ENCODE measurements around the gene CNOT6. TPM values are rescaled to one million over a fixed set of nuclear protein-coding genes. Genes with fewer than 3 reads are reported as not detected.
"Not testable (repeated sequence)": the region's sequence is repeated elsewhere in the genome, so short reads cannot be mapped to it uniquely, and the experiment has no call there.

CNOT6 gene
- polyA plus RNA-seq, 2 donors, result 6.8 TPM

GRCh38 chr5:180525399-180525798, 31.2 kb downstream of the CNOT6 start:
- no peaks in the 10 kb centered on the region for H3K9me3 ChIP-seq (ENCODE audit: control insufficient read depth in 2 of 2, insufficient read depth in 1 of 2, low read depth in 1 of 2, low read length in 1 of 2)
- WGBS, 2 donors, result 93% methylated on average over 4 of the region's 4 CpGs
- H3K4me1 ChIP-seq (ENCODE audit: control insufficient read depth in 2 of 2, insufficient read depth in 2 of 2, low read length in 1 of 2), result no peaks in the 10 kb centered on the region
- no peak overlapping the region for H3K27ac ChIP-seq (ENCODE audit: low read depth in 2 of 2, low read length in 1 of 2)
- no peak overlapping the region for H3K4me3 ChIP-seq (ENCODE audit: low read depth in 1 of 2, low read length in 2 of 2)
- peaks cover 3 to 4% of the 10 kb centered on the region in 2 donors for H3K36me3 ChIP-seq (ENCODE audit: control insufficient read depth in 2 of 2, insufficient read depth in 2 of 2, low read length in 1 of 2)
- no peaks in the 10 kb centered on the region for H3K27me3 ChIP-seq (ENCODE audit: control insufficient read depth in 1 of 2, insufficient read depth in 2 of 2, low read length in 2 of 2)

- no peak overlapping the region for H3K27ac ChIP-seq (ENCODE audit: low read depth in 2 of 2, low read length in 1 of 2)
- WGBS, 2 donors, result 80 to 88% methylated on average over 4 of the region's 4 CpGs
- no peaks in the 10 kb centered on the region for H3K4me1 ChIP-seq (ENCODE audit: control insufficient read depth in 2 of 2, insufficient read depth in 2 of 2, low read length in 1 of 2)
- no peaks in the 10 kb centered on the region for H3K27me3 ChIP-seq (ENCODE audit: control insufficient read depth in 1 of 2, insufficient read depth in 2 of 2, low read length in 2 of 2)
- H3K36me3 ChIP-seq (ENCODE audit: control insufficient read depth in 2 of 2, insufficient read depth in 2 of 2, low read length in 1 of 2), result peaks cover 3 to 4% of the 10 kb centered on the region in 2 donors
- no peaks in the 10 kb centered on the region for H3K9me3 ChIP-seq (ENCODE audit: control insufficient read depth in 2 of 2, insufficient read depth in 1 of 2, low read depth in 1 of 2, low read length in 1 of 2)
- no peak overlapping the region for H3K4me3 ChIP-seq (ENCODE audit: low read depth in 1 of 2, low read length in 2 of 2)
Measured at GRCh38 chr5:180526269-180526668, 32.1 kb downstream of the CNOT6 start.

GRCh38 chr5:180527659-180528058, 33.5 kb downstream of the CNOT6 start:
- H3K27ac ChIP-seq (ENCODE audit: low read depth in 2 of 2, low read length in 1 of 2), result no peak overlapping the region
- WGBS, 2 donors, result 98% methylated on average over 15 of the region's 15 CpGs

GRCh38 chr5:180531036-180531585, 36.9 kb downstream of the CNOT6 start:
- not testable (repeated sequence) for H3K27ac ChIP-seq (ENCODE audit: low read depth in 2 of 2, low read length in 1 of 2); H3K4me3 ChIP-seq (ENCODE audit: low read depth in 1 of 2, low read length in 2 of 2); H3K27me3 ChIP-seq (ENCODE audit: control insufficient read depth in 1 of 2, insufficient read depth in 2 of 2, low read length in 2 of 2); H3K36me3 ChIP-seq (ENCODE audit: control insufficient read depth in 2 of 2, insufficient read depth in 2 of 2, low read length in 1 of 2); H3K9me3 ChIP-seq (ENCODE audit: control insufficient read depth in 2 of 2, insufficient read depth in 1 of 2, low read depth in 1 of 2, low read length in 1 of 2); H3K4me1 ChIP-seq (ENCODE audit: control insufficient read depth in 2 of 2, insufficient read depth in 2 of 2, low read length in 1 of 2)
- WGBS, 2 donors, result 91 to 94% methylated on average over 28 to 43 of the region's 43 CpGs

More at GRCh38 chr5:180527659-180528058, 33.5 kb downstream of the CNOT6 start:
- H3K9me3 ChIP-seq (ENCODE audit: control insufficient read depth in 2 of 2, insufficient read depth in 1 of 2, low read depth in 1 of 2, low read length in 1 of 2), result no peaks in the 10 kb centered on the region
- H3K4me1 ChIP-seq (ENCODE audit: control insufficient read depth in 2 of 2, insufficient read depth in 2 of 2, low read length in 1 of 2), result no peaks in the 10 kb centered on the region
- H3K4me3 ChIP-seq (ENCODE audit: low read depth in 1 of 2, low read length in 2 of 2), result no peak overlapping the region
- H3K36me3 ChIP-seq (ENCODE audit: control insufficient read depth in 2 of 2, insufficient read depth in 2 of 2, low read length in 1 of 2), result peaks cover 3 to 9% of the 10 kb centered on the region in 2 donors
- H3K27me3 ChIP-seq (ENCODE audit: control insufficient read depth in 1 of 2, insufficient read depth in 2 of 2, low read length in 2 of 2), result no peaks in the 10 kb centered on the region

- 97 to 100% methylated on average over 1 of the region's 1 CpG for WGBS, 2 donors
- Histone ChIP-seq H3K9me3 (ENCODE audit: control insufficient read depth in 2 of 2, insufficient read depth in 1 of 2, low read depth in 1 of 2, low read length in 1 of 2) (no peaks in the 10 kb centered on the region), H3K4me1 (ENCODE audit: control insufficient read depth in 2 of 2, insufficient read depth in 2 of 2, low read length in 1 of 2) (no peaks in the 10 kb centered on the region), H3K27ac (ENCODE audit: low read depth in 2 of 2, low read length in 1 of 2) (no peak overlapping the region), H3K36me3 (ENCODE audit: control insufficient read depth in 2 of 2, insufficient read depth in 2 of 2, low read length in 1 of 2) (peaks cover 5 to 9% of the 10 kb centered on the region in 2 donors), H3K4me3 (ENCODE audit: low read depth in 1 of 2, low read length in 2 of 2) (no peak overlapping the region), H3K27me3 (ENCODE audit: control insufficient read depth in 1 of 2, insufficient read depth in 2 of 2, low read length in 2 of 2) (no peaks in the 10 kb centered on the region)
Measured at GRCh38 chr5:180532268-180532667, 38.1 kb downstream of the CNOT6 start.

GRCh38 chr5:180533845-180534244, 39.7 kb downstream of the CNOT6 start:
- 76 to 98% methylated on average over 1 of the region's 1 CpG for WGBS, 2 donors
- no peaks in the 10 kb centered on the region for H3K27me3 ChIP-seq (ENCODE audit: control insufficient read depth in 1 of 2, insufficient read depth in 2 of 2, low read length in 2 of 2)
- no peak overlapping the region for H3K4me3 ChIP-seq (ENCODE audit: low read depth in 1 of 2, low read length in 2 of 2)
- H3K4me1 ChIP-seq (ENCODE audit: control insufficient read depth in 2 of 2, insufficient read depth in 2 of 2, low read length in 1 of 2), result no peaks in the 10 kb centered on the region
- H3K9me3 ChIP-seq (ENCODE audit: control insufficient read depth in 2 of 2, insufficient read depth in 1 of 2, low read depth in 1 of 2, low read length in 1 of 2), result no peaks in the 10 kb centered on the region
- peaks cover 5% of the 10 kb centered on the region in 2 donors for H3K36me3 ChIP-seq (ENCODE audit: control insufficient read depth in 2 of 2, insufficient read depth in 2 of 2, low read length in 1 of 2)
- H3K27ac ChIP-seq (ENCODE audit: low read depth in 2 of 2, low read length in 1 of 2), result no peak overlapping the region

DNA sequence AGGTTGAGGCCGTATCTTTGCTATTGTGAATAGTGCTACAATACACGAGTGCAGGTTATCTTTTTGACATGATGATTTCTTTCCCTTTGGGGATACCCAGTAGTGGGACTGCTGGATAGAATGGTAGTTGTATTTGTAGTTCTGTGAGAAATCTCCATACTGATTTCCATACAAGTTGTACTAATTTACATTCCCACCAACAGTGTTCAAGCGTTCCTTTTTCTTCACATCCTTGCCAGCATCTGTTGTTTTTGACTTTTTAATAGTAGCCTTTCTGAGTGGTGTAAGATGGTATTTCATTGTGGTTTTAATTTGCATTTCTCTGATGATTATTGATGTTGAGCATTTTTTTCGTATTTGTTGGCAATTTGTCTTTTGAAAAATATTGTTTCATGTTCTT, 41.4 kb downstream of the CNOT6 start:
- Histone ChIP-seq H3K27ac (ENCODE audit: low read depth in 2 of 2, low read length in 1 of 2) (no peak overlapping the region), H3K36me3 (ENCODE audit: control insufficient read depth in 2 of 2, insufficient read depth in 2 of 2, low read length in 1 of 2) (peaks cover 2 to 5% of the 10 kb centered on the region in 2 donors), H3K4me1 (ENCODE audit: control insufficient read depth in 2 of 2, insufficient read depth in 2 of 2, low read length in 1 of 2) (no peaks in the 10 kb centered on the region), H3K27me3 (ENCODE audit: control insufficient read depth in 1 of 2, insufficient read depth in 2 of 2, low read length in 2 of 2) (no peaks in the 10 kb centered on the region), H3K9me3 (ENCODE audit: control insufficient read depth in 2 of 2, insufficient read depth in 1 of 2, low read depth in 1 of 2, low read length in 1 of 2) (no peaks in the 10 kb centered on the region), H3K4me3 (ENCODE audit: low read depth in 1 of 2, low read length in 2 of 2) (no peak overlapping the region)
- 86 to 95% methylated on average over 4 of the region's 4 CpGs for WGBS, 2 donors

DNA sequence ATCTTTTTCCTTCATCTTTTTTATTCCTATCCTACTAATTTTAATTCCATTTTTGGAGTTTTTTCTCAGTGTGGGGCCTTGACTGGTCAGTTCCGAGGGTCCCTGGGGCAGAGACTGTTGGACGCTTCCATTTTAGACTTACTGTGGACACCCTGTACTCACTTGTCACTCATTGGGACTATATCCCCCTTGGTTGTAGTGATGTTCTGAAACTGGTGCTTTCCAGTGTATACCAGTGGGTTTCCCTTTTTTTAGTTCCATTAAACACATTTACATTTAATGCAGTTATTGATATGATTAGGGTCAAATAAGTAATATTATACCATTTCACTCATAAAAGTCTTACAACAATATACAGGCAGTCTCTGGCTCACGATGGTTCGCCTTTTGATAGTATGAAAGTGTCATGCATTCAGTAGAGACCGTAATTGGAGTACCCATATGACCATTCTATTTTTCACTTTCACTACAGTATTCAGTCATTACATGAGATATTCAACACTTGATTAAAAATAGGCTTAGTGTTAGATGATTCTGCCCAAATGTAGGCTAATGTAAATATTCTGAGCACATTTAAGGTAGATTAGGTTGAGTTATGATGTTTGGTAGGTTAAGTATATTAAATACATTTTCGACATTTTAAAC, 46.0 kb downstream of the CNOT6 start:
- 91% methylated on average over 6 of the region's 6 CpGs for WGBS, 2 donors
- Histone ChIP-seq H3K27me3 (ENCODE audit: control insufficient read depth in 1 of 2, insufficient read depth in 2 of 2, low read length in 2 of 2) (no peaks in the 10 kb centered on the region), H3K27ac (ENCODE audit: low read depth in 2 of 2, low read length in 1 of 2) (no peak overlapping the region), H3K9me3 (ENCODE audit: control insufficient read depth in 2 of 2, insufficient read depth in 1 of 2, low read depth in 1 of 2, low read length in 1 of 2) (no peaks in the 10 kb centered on the region), H3K4me1 (ENCODE audit: control insufficient read depth in 2 of 2, insufficient read depth in 2 of 2, low read length in 1 of 2) (no peaks in the 10 kb centered on the region), H3K36me3 (ENCODE audit: control insufficient read depth in 2 of 2, insufficient read depth in 2 of 2, low read length in 1 of 2) (peaks cover 0 to 3% of the 10 kb centered on the region in 2 donors), H3K4me3 (ENCODE audit: low read depth in 1 of 2, low read length in 2 of 2) (no peak overlapping the region)

DNA sequence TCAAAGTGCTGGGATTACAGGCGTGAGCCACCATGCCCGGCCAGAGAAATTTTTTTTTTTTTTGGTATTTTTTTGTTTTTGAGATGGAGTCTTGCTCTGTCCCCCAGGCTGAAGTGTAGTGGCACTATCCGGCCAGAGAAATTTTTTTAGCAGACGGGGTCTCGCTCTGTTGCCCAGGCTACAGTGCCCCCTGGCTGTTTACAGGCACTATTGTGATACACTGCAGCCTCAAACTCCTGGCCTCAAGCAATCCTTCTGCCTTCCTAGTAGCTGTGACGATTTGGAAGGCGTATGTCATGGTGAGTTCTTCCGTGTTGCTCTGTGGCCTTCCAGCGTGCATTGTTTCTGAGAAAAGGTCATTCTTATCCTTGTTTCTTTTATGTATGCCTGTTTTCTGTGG, 47.5 kb downstream of the CNOT6 start:
- H3K9me3 ChIP-seq (ENCODE audit: control insufficient read depth in 2 of 2, insufficient read depth in 1 of 2, low read depth in 1 of 2, low read length in 1 of 2), result no peaks in the 10 kb centered on the region
- H3K27ac ChIP-seq (ENCODE audit: low read depth in 2 of 2, low read length in 1 of 2), result no peak overlapping the region
- 85 to 92% methylated on average over 9 of the region's 9 CpGs for WGBS, 2 donors
- no peaks in the 10 kb centered on the region for H3K27me3 ChIP-seq (ENCODE audit: control insufficient read depth in 1 of 2, insufficient read depth in 2 of 2, low read length in 2 of 2)
- no peaks in the 10 kb centered on the region for H3K4me1 ChIP-seq (ENCODE audit: control insufficient read depth in 2 of 2, insufficient read depth in 2 of 2, low read length in 1 of 2)
- H3K4me3 ChIP-seq (ENCODE audit: low read depth in 1 of 2, low read length in 2 of 2), result no peak overlapping the region
- peaks cover 0 to 3% of the 10 kb centered on the region in 2 donors for H3K36me3 ChIP-seq (ENCODE audit: control insufficient read depth in 2 of 2, insufficient read depth in 2 of 2, low read length in 1 of 2)

DNA sequence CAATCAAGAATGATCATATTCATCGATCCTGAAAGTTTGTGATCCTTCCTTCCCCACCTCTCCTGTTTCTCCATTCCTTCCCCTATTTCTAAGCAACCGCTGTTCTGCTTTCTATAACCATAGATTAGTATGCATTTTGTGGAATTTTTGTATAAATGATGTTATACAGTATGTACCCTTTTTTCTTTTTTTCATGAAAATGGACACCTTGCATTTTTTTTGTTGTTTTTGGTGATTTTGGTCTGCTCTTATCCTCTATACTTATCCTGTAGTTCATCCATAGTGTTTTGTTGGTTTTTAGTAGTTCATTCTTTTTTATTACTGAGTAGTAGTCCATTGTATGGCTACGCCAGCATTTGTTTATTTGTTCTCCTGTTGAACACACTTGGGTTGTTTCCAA, 51.1 kb downstream of the CNOT6 start:
- H3K27me3 ChIP-seq (ENCODE audit: control insufficient read depth in 1 of 2, insufficient read depth in 2 of 2, low read length in 2 of 2), result no peaks in the 10 kb centered on the region
- no peak overlapping the region for H3K27ac ChIP-seq (ENCODE audit: low read depth in 2 of 2, low read length in 1 of 2)
- H3K36me3 ChIP-seq (ENCODE audit: control insufficient read depth in 2 of 2, insufficient read depth in 2 of 2, low read length in 1 of 2), result peaks cover 0 to 6% of the 10 kb centered on the region in 2 donors
- no peaks in the 10 kb centered on the region for H3K4me1 ChIP-seq (ENCODE audit: control insufficient read depth in 2 of 2, insufficient read depth in 2 of 2, low read length in 1 of 2)
- WGBS, 2 donors, result 98 to 100% methylated on average over 3 of the region's 3 CpGs
- no peaks in the 10 kb centered on the region for H3K9me3 ChIP-seq (ENCODE audit: control insufficient read depth in 2 of 2, insufficient read depth in 1 of 2, low read depth in 1 of 2, low read length in 1 of 2)
- no peak overlapping the region for H3K4me3 ChIP-seq (ENCODE audit: low read depth in 1 of 2, low read length in 2 of 2)
